ENCODE data around the gene SIL1. TPM values are rescaled to one million over a fixed set of nuclear protein-coding genes. Genes with fewer than 3 reads are reported as not detected.
A peak's percentile ranks its signal among the peaks of the same experiment; 100 is the strongest.

Gene SIL1
- total and polyA plus RNA-seq, 9 of the 15 experiments (the other 6 are each of a cell fraction or from before 2014, with no cell fraction given): 1.3 to 30.5 (median 18.1) TPM

DNA sequence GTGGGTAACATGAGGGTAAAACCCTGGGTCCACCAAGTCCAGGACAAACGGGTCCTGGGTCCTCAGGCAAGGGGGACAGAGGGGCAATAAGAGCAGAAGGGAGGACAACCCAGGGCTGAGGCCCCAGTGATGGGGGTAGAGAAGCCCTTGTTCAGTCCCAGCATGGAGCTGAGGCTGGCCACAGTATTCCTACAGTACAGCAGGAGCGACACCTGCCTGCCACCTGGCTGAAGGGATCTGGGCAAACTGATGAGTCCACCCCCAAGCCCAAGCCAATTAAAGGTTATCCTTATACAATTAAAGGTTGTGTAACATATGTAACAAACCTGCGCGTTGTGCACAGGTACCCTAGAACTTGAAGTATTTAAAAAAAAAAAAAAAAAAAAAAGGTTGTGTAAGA is 225.3 kb downstream of the SIL1 start:
- no TSS peak for BruUV-seq (replicated peaks)
- FAIRE-seq (no peak), ATAC-seq (no peak), DNase-seq (ENCODE audit: extremely low read depth in 1 of 4, low spot score in 3 of 4) (no peak)
- no peaks in the 10 kb centered on the region for H3K9me1 ChIP-seq (ENCODE audit: control insufficient read depth, insufficient read depth, low read length)
- no peaks in the 10 kb centered on the region for H3K9me3 ChIP-seq (replicated peaks; ENCODE audit: control insufficient read depth, insufficient read depth, low read depth, low read length)
- H3K36me3 ChIP-seq (ENCODE audit: control insufficient read depth, insufficient read depth, low read length): no peaks in the 10 kb centered on the region
- peaks cover 13 to 25% of the 10 kb centered on the region in 2 experiments for H3K4me1 ChIP-seq (replicated peaks in 1 of 2; ENCODE audit: control insufficient read depth in 2 of 2, insufficient read depth in 2 of 2, low read length in 2 of 2)
- 72% methylated on average over 4 of the region's 4 CpGs for WGBS (ENCODE audit: insufficient coverage, low coverage, missing lambda C conversion rate)
- no peaks in the 10 kb centered on the region for H4K20me1 ChIP-seq (replicated peaks; ENCODE audit: control insufficient read depth, insufficient read depth, low read length)
- no peak overlapping the region for H3K4me2 ChIP-seq (ENCODE audit: insufficient read depth, low read length)
- H3K79me2 ChIP-seq (ENCODE audit: control insufficient read depth, insufficient read depth, low read length): no peaks in the 10 kb centered on the region
- intact Hi-C loops (cut with micrococcal nuclease): loop anchor here (10.0 kb wide), 1 partner anchor 328 kb away; no protein-coding TSS in a partner anchor
- ChIA-PET POLR2A (interaction anchor here (1.2 kb wide), 1 partner anchor 11 kb away, joined by 6 read pairs; no protein-coding TSS in a partner anchor), CTCF (ENCODE audit: low intra/inter-chr PET ratio) (no interaction called here)
- H3K9ac ChIP-seq (ENCODE audit: insufficient read depth in 1 of 2, low read depth in 2 of 2, low read length in 2 of 2): no peak overlapping the region
- TF ChIP-seq, protein P1, sequence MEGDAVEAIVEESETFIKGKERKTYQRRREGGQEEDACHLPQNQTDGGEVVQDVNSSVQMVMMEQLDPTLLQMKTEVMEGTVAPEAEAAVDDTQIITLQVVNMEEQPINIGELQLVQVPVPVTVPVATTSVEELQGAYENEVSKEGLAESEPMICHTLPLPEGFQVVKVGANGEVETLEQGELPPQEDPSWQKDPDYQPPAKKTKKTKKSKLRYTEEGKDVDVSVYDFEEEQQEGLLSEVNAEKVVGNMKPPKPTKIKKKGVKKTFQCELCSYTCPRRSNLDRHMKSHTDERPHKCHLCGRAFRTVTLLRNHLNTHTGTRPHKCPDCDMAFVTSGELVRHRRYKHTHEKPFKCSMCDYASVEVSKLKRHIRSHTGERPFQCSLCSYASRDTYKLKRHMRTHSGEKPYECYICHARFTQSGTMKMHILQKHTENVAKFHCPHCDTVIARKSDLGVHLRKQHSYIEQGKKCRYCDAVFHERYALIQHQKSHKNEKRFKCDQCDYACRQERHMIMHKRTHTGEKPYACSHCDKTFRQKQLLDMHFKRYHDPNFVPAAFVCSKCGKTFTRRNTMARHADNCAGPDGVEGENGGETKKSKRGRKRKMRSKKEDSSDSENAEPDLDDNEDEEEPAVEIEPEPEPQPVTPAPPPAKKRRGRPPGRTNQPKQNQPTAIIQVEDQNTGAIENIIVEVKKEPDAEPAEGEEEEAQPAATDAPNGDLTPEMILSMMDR (IDR thresholded peaks at IDR 0.05 in 2 of 3, conservative IDR thresholded peaks at IDR 0.05 in 1 of 3; ENCODE audit: insufficient read depth in 2 of 3, low read depth in 1 of 3, low read length in 3 of 3): 0 out of 6 replicates have a peak, but pooled peaks of 1 of the 3 experiments have one; percentile 10
- TF ChIP-seq ZBTB7A (IDR thresholded peaks at IDR 0.05; ENCODE audit: borderline replicate concordance, control insufficient read depth, low read depth, low read length): no peak
- H3K27me3 ChIP-seq (ENCODE audit: control insufficient read depth in 2 of 2, insufficient read depth in 2 of 2, low read length in 2 of 2): no peaks in the 10 kb centered on the region; a peak in 1 of 5 replicates
- in situ Hi-C loops (cut with MboI): no loop called here
- H2AFZ ChIP-seq (ENCODE audit: low read depth, low read length): no peak overlapping the region
- no peak overlapping the region for H3K27ac ChIP-seq (ENCODE audit: extremely low read depth, low read depth, low read length)
- no peak overlapping the region for H3K4me3 ChIP-seq

GRCh38 chr5:138972230-138972629 is 225.9 kb downstream of the SIL1 start:
- no TSS peak for BruUV-seq (replicated peaks)
- no peak for ATAC-seq
- intact Hi-C loops (cut with micrococcal nuclease): loop anchor here (10.0 kb wide), 1 partner anchor 327 kb away; no protein-coding TSS in a partner anchor
- Histone ChIP-seq H3K27me3 (ENCODE audit: control insufficient read depth in 2 of 2, insufficient read depth in 2 of 2, low read length in 2 of 2) (no peaks in the 10 kb centered on the region; a peak in 1 of 5 replicates), H3K4me2 (ENCODE audit: insufficient read depth, low read length) (no peak overlapping the region), H3K4me1 (replicated peaks in 1 of 2; ENCODE audit: control insufficient read depth in 2 of 2, insufficient read depth in 2 of 2, low read length in 2 of 2) (peaks cover 13 to 25% of the 10 kb centered on the region in 2 experiments), H3K79me2 (ENCODE audit: control insufficient read depth, insufficient read depth, low read length) (no peaks in the 10 kb centered on the region), H3K9me3 (replicated peaks; ENCODE audit: control insufficient read depth, insufficient read depth, low read depth, low read length) (no peaks in the 10 kb centered on the region), H3K4me3 (no peak overlapping the region), H2AFZ (ENCODE audit: low read depth, low read length) (no peak overlapping the region), H3K9ac (ENCODE audit: insufficient read depth in 1 of 2, low read depth in 2 of 2, low read length in 2 of 2) (no peak overlapping the region), H3K36me3 (ENCODE audit: control insufficient read depth, insufficient read depth, low read length) (no peaks in the 10 kb centered on the region), H4K20me1 (replicated peaks; ENCODE audit: control insufficient read depth, insufficient read depth, low read length) (no peaks in the 10 kb centered on the region), H3K27ac (ENCODE audit: extremely low read depth, low read depth, low read length) (no peak overlapping the region), H3K9me1 (ENCODE audit: control insufficient read depth, insufficient read depth, low read length) (no peaks in the 10 kb centered on the region)
- FAIRE-seq: no peak
- TF ChIP-seq PYGO2 (tag; IDR thresholded peaks at IDR 0.05) (no peak), ZBED1 (IDR thresholded peaks at IDR 0.05) (no peak), NELFE (IDR thresholded peaks at IDR 0.05; ENCODE audit: insufficient read depth, insufficient read length) (no peak), YY1 (IDR thresholded peaks at IDR 0.05; ENCODE audit: borderline replicate concordance in 1 of 3, control insufficient read depth in 1 of 3, extremely low read depth in 1 of 3, insufficient read depth in 3 of 3, insufficient read length in 1 of 3, insufficient replicate concordance in 2 of 3, low read depth in 1 of 3, low read length in 2 of 3) (no peak), EGR1 (conservative IDR thresholded peaks at IDR 0.05) (no peak), DACH1 (IDR thresholded peaks at IDR 0.05; ENCODE audit: partially characterized antibody) (no peak), SRSF9 (IDR thresholded peaks at IDR 0.05; ENCODE audit: borderline replicate concordance, low read depth, low read length) (no peak), SNAPC5 (CRISPR knock-in tag; IDR thresholded peaks at IDR 0.05) (no peak)
- TF ChIP-seq, protein P2, sequence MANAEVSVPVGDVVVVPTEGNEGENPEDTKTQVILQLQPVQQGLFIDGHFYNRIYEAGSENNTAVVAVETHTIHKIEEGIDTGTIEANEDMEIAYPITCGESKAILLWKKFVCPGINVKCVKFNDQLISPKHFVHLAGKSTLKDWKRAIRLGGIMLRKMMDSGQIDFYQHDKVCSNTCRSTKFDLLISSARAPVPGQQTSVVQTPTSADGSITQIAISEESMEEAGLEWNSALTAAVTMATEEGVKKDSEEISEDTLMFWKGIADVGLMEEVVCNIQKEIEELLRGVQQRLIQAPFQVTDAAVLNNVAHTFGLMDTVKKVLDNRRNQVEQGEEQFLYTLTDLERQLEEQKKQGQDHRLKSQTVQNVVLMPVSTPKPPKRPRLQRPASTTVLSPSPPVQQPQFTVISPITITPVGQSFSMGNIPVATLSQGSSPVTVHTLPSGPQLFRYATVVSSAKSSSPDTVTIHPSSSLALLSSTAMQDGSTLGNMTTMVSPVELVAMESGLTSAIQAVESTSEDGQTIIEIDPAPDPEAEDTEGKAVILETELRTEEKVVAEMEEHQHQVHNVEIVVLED (CRISPR knock-in tag; IDR thresholded peaks at IDR 0.05): no peak
- no peak for DNase-seq (ENCODE audit: extremely low read depth in 1 of 4, low spot score in 3 of 4)
- ChIA-PET POLR2A (interaction anchor here (0.6 to 1.2 kb wide), 5 partner anchors 9 to 270 kb away, joined by 3 to 8 read pairs (median 4); no protein-coding TSS in a partner anchor), CTCF (ENCODE audit: low intra/inter-chr PET ratio) (no interaction called here)
- WGBS (ENCODE audit: insufficient coverage, low coverage, missing lambda C conversion rate): 53% methylated on average over 1 of the region's 1 CpG
- in situ Hi-C loops (cut with MboI): no loop called here
